Measurements from ENCODE around the gene CFAP54.

The CFAP54 gene

GRCh38 chr12:96529912-96530311 lies 40.5 kb downstream of the CFAP54 start:
- Histone ChIP-seq H3K4me3 (replicated peaks; ENCODE audit: low read depth, low read length) (no peak overlapping the region), H3K27me3 (replicated peaks; ENCODE audit: control insufficient read depth, insufficient read depth, low read length) (no peaks in the 10 kb centered on the region), H3K36me3 (ENCODE audit: control insufficient read depth, insufficient read depth, low read length) (no peaks in the 10 kb centered on the region)
- no peak for DNase-seq (ENCODE audit: extremely low read depth, insufficient read length)
- no peak for TF ChIP-seq CTCF (IDR thresholded peaks at IDR 0.05; ENCODE audit: insufficient read depth, low read length, poor library complexity, severe bottlenecking)

- Histone ChIP-seq H3K4me3 (replicated peaks; ENCODE audit: low read depth, low read length) (no peak overlapping the region), H3K27me3 (replicated peaks; ENCODE audit: control insufficient read depth, insufficient read depth, low read length) (no peaks in the 10 kb centered on the region), H3K36me3 (ENCODE audit: control insufficient read depth, insufficient read depth, low read length) (no peaks in the 10 kb centered on the region)
- DNase-seq (ENCODE audit: extremely low read depth, insufficient read length): no peak
- TF ChIP-seq CTCF (IDR thresholded peaks at IDR 0.05; ENCODE audit: insufficient read depth, low read length, poor library complexity, severe bottlenecking): no peak
Observed at GRCh38 chr12:96534339-96534738, 45.0 kb downstream of the CFAP54 start.

- no peaks in the 10 kb centered on the region for H3K27me3 ChIP-seq (replicated peaks; ENCODE audit: control insufficient read depth, insufficient read depth, low read length)
- no peak for DNase-seq (ENCODE audit: extremely low read depth, insufficient read length)
- no peak overlapping the region for H3K4me3 ChIP-seq (replicated peaks; ENCODE audit: low read depth, low read length)
- no peaks in the 10 kb centered on the region for H3K36me3 ChIP-seq (ENCODE audit: control insufficient read depth, insufficient read depth, low read length)
- no peak for TF ChIP-seq CTCF (IDR thresholded peaks at IDR 0.05; ENCODE audit: insufficient read depth, low read length, poor library complexity, severe bottlenecking)
Observed at GRCh38 chr12:96548384-96548783, 59.0 kb downstream of the CFAP54 start.

GRCh38 chr12:96549341-96549740 lies 60.0 kb downstream of the CFAP54 start:
- no peak for DNase-seq (ENCODE audit: extremely low read depth, insufficient read length)
- no peaks in the 10 kb centered on the region for H3K36me3 ChIP-seq (ENCODE audit: control insufficient read depth, insufficient read depth, low read length)
- TF ChIP-seq CTCF (IDR thresholded peaks at IDR 0.05; ENCODE audit: insufficient read depth, low read length, poor library complexity, severe bottlenecking): no peak
- no peaks in the 10 kb centered on the region for H3K27me3 ChIP-seq (replicated peaks; ENCODE audit: control insufficient read depth, insufficient read depth, low read length)
- no peak overlapping the region for H3K4me3 ChIP-seq (replicated peaks; ENCODE audit: low read depth, low read length)

DNA sequence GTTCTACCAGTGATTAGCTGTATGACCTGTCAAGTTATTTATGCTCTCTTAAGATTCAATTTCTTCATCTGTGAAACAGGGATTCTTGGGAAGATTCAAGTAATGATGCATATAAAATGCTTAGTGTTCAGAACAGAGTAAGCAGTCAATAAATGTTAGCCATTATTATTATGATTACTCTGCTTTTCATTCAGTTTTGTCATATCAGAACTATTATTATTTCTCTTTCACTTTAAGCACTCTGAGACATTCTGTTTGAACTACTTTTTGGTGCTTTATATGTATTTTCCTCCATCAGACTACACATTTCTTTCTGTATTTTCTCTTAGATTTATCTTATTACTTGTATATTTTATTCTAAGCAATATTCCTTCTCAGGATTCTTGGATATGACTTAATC lies 81.2 kb downstream of the CFAP54 start:
- no peak overlapping the region for H3K4me3 ChIP-seq (replicated peaks; ENCODE audit: low read depth, low read length)
- no peak for DNase-seq (ENCODE audit: extremely low read depth, insufficient read length)
- H3K27me3 ChIP-seq (replicated peaks; ENCODE audit: control insufficient read depth, insufficient read depth, low read length): no peaks in the 10 kb centered on the region
- no peak for TF ChIP-seq CTCF (IDR thresholded peaks at IDR 0.05; ENCODE audit: insufficient read depth, low read length, poor library complexity, severe bottlenecking)
- H3K36me3 ChIP-seq (ENCODE audit: control insufficient read depth, insufficient read depth, low read length): no peaks in the 10 kb centered on the region

All from GM06990 (cell line).